RWPE2 (cell line): ENCODE data around the gene CTXND2.
"Not testable (repeated sequence)": the region's sequence is repeated elsewhere in the genome, so short reads cannot be mapped to it uniquely, and the experiment has no call there.

Experiments used
- ATAC-seq: fragments of 200-7000 bp; cut with Tn5 transposase; 3 replicates; pipeline ENCODE4 v1.9.1; 2021; ENCODE audit warnings: low read depth
- DNase-seq: peaks from one replicate; pipeline ENCODE4 v3.0.0-alpha.2; 2020; ENCODE audit warnings: low spot score
- H3K27ac ChIP-seq: fragments of 450-650 bp; 2 replicates; pipeline ENCODE4 v1.5.1; 2017; ENCODE audit warnings: mild to moderate bottlenecking; ENCODE audit not compliant: poor library complexity, severe bottlenecking
- H3K27me3 ChIP-seq: fragments of 250-450 bp; sonication (Bioruptor Pico); 2 replicates; pipeline ENCODE4 v1.5.1; 2021; ENCODE audit warnings: mild to moderate bottlenecking, moderate library complexity; ENCODE audit not compliant: insufficient read depth, poor library complexity, severe bottlenecking
- H3K36me3 ChIP-seq: fragments of 250-450 bp; sonication (Bioruptor Pico); 2 replicates; pipeline ENCODE4 v1.5.1; 2020; ENCODE audit warnings: low read depth, mild to moderate bottlenecking, moderate library complexity
- H3K4me1 ChIP-seq: fragments of 250-450 bp; sonication (Bioruptor Pico); 2 replicates; pipeline ENCODE4 v1.5.1; 2021; ENCODE audit warnings: mild to moderate bottlenecking, moderate library complexity; ENCODE audit not compliant: insufficient read depth, poor library complexity, severe bottlenecking
- H3K4me3 ChIP-seq: fragments of 250-450 bp; sonication (Bioruptor Pico); 2 replicates; pipeline ENCODE4 v1.5.1; 2021; ENCODE audit warnings: mild to moderate bottlenecking, moderate library complexity; ENCODE audit not compliant: severe bottlenecking
- H3K9me3 ChIP-seq: fragments of 250-450 bp; sonication (Bioruptor Pico); 2 replicates; pipeline ENCODE4 v1.5.1; 2021; ENCODE audit warnings: mild to moderate bottlenecking, moderate library complexity; ENCODE audit not compliant: severe bottlenecking
- CTCF ChIP-seq: fragments of 450-650 bp; IDR thresholded peaks from one replicate; pipeline ENCODE4 v1.5.1; 2017; ENCODE audit warnings: mild to moderate bottlenecking, moderate library complexity; ENCODE audit not compliant: poor library complexity, severe bottlenecking

Gene CTXND2

GRCh38 chr1:150843474-150843873 lies 43.5 kb upstream of the CTXND2 start:
- no peak for TF ChIP-seq CTCF
- Histone ChIP-seq H3K27ac (no peak overlapping the region), H3K4me1 (no peaks in the 10 kb centered on the region), H3K4me3 (no peak overlapping the region), H3K36me3 (peaks cover 31% of the 10 kb centered on the region), H3K27me3 (no peaks in the 10 kb centered on the region), H3K9me3 (no peaks in the 10 kb centered on the region)
- DNase-seq, result no peak
- no peak for ATAC-seq

GRCh38 chr1:150846473-150847146 lies 40.3 kb upstream of the CTXND2 start:
- DNase-seq (no peak), ATAC-seq (no peak)
- H3K4me3 ChIP-seq, result no peak overlapping the region
- TF ChIP-seq CTCF, result no peak
- no peaks in the 10 kb centered on the region for H3K4me1 ChIP-seq
- no peak overlapping the region for H3K27ac ChIP-seq
- peaks cover 24% of the 10 kb centered on the region for H3K36me3 ChIP-seq
- H3K27me3 ChIP-seq, result no peaks in the 10 kb centered on the region
- H3K9me3 ChIP-seq, result no peaks in the 10 kb centered on the region

GRCh38 chr1:150850801-150851362 lies 36.1 kb upstream of the CTXND2 start:
- ATAC-seq, H3K27me3 ChIP-seq, H3K27ac ChIP-seq, H3K4me1 ChIP-seq, H3K4me3 ChIP-seq, H3K9me3 ChIP-seq, DNase-seq: not testable (repeated sequence)
- H3K36me3 ChIP-seq, result peaks cover 49% of the 10 kb centered on the region

- H3K4me3 ChIP-seq, H3K4me1 ChIP-seq, H3K27ac ChIP-seq, H3K9me3 ChIP-seq, ATAC-seq, DNase-seq, H3K27me3 ChIP-seq: not testable (repeated sequence)
- peaks cover 58% of the 10 kb centered on the region for H3K36me3 ChIP-seq
Measured at GRCh38 chr1:150852734-150853133, 34.2 kb upstream of the CTXND2 start.

- no peaks in the 10 kb centered on the region for H3K27me3 ChIP-seq
- ATAC-seq (no peak), DNase-seq (no peak)
- no peak for TF ChIP-seq CTCF
- H3K9me3 ChIP-seq, result no peaks in the 10 kb centered on the region
- H3K27ac ChIP-seq, result no peak overlapping the region
- peaks cover 23% of the 10 kb centered on the region for H3K36me3 ChIP-seq
- H3K4me1 ChIP-seq, result no peaks in the 10 kb centered on the region
- no peak overlapping the region for H3K4me3 ChIP-seq
Measured at GRCh38 chr1:150863724-150864123, 23.2 kb upstream of the CTXND2 start.

GRCh38 chr1:150864200-150864599 lies 22.7 kb upstream of the CTXND2 start:
- H3K9me3 ChIP-seq, H3K27ac ChIP-seq, H3K27me3 ChIP-seq, H3K4me1 ChIP-seq, DNase-seq, ATAC-seq, H3K4me3 ChIP-seq: not testable (repeated sequence)
- peaks cover 23% of the 10 kb centered on the region for H3K36me3 ChIP-seq
